SK-N-SH (cell line): ENCODE results near the gene RASSF8. TPM values are rescaled to one million over a fixed set of nuclear protein-coding genes. Genes with fewer than 3 reads are reported as not detected.

Source experiments
- CTCF ChIA-PET: fragments of 300-600, 350-600 bp; formaldehyde crosslinking; extraction: SDS; loops from one replicate; lab custom pipeline; 2021; lab: Yijun Ruan, JAX
- POLR2A ChIA-PET: fragments of 350-600 bp; sonication (Branson Sonifier 250); formaldehyde crosslinking; extraction: SDS; loops from one replicate; lab custom pipeline; 2020; ENCODE audit warnings: antibody characterized with exemption, inconsistent platforms; lab: Yijun Ruan, JAX
- DNase-seq: peaks from one replicate; pipeline ENCODE4 v3.0.0; 2012
- H2AFZ ChIP-seq: fragments of 200-600 bp; sonication (generic); 2 replicates; pipeline ENCODE4 v1.8.1; 2016; ENCODE audit warnings: antibody characterized with exemption, mild to moderate bottlenecking, low read depth
- H3F3A ChIP-seq: fragments of 200-600 bp; sonication (generic); replicated peaks from 2 replicates; pipeline ENCODE3; 2016; ENCODE audit warnings: antibody characterized with exemption, mild to moderate bottlenecking; ENCODE audit not compliant: insufficient read depth
- H3K27ac ChIP-seq, 2 experiments: fragments of 200-500 bp in 1 of 2; fragments of 200-600 bp in 1 of 2; sonication (Bioruptor generic) in 1 of 2; sonication (generic), shearing (Covaris generic) in 1 of 2; 2 replicates each; pipeline versions ENCODE4 v1.5.1 to v1.6.1; 2014 to 2016; ENCODE audit warnings: low read depth in 2 of 2, inconsistent platforms in 1 of 2, low read length in 1 of 2, mild to moderate bottlenecking in 1 of 2, mixed read lengths in 1 of 2
- H3K27me3 ChIP-seq: fragments of 200-600 bp; sonication (generic), shearing (Covaris generic); 2 replicates; pipeline ENCODE4 v1.6.1; 2016; ENCODE audit warnings: mixed run types; ENCODE audit not compliant: insufficient read depth
- H3K36me3 ChIP-seq, 2 experiments: fragments of 200-500 bp in 1 of 2; fragments of 200-600 bp in 1 of 2; sonication (Bioruptor generic) in 1 of 2; sonication (generic) in 1 of 2; replicated peaks in 1 of 2; 2 replicates each; pipeline versions ENCODE3 to v1.5.1; 2014 to 2016; ENCODE audit warnings: low read length in 1 of 2, mild to moderate bottlenecking in 1 of 2; ENCODE audit not compliant: insufficient read depth in 2 of 2, control insufficient read depth in 1 of 2
- H3K4me1 ChIP-seq, 2 experiments: fragments of 200-500 bp in 1 of 2; fragments of 200-600 bp in 1 of 2; sonication (Bioruptor generic) in 1 of 2; sonication (generic), shearing (Covaris generic) in 1 of 2; 2 replicates each; pipeline versions ENCODE4 v1.5.1 to v1.6.1; 2014 to 2016; ENCODE audit warnings: low read depth in 1 of 2, low read length in 1 of 2, mixed run types in 1 of 2; ENCODE audit not compliant: insufficient read depth in 2 of 2, control insufficient read depth in 1 of 2
- H3K4me2 ChIP-seq: fragments of 200-600 bp; sonication (generic), shearing (Covaris generic); 2 replicates; pipeline ENCODE4 v1.6.1; 2017; ENCODE audit warnings: mixed run types
- H3K4me3 ChIP-seq, 2 experiments: fragments of 200-500 bp in 1 of 2; fragments of 200-600 bp in 1 of 2; sonication (Bioruptor generic) in 1 of 2; sonication (generic), shearing (Covaris generic) in 1 of 2; 2 replicates each; pipeline versions ENCODE4 v1.5.1 to v1.8.1; 2014 to 2016; ENCODE audit warnings: low read depth in 2 of 2, inconsistent platforms in 1 of 2, low read length in 1 of 2, mild to moderate bottlenecking in 1 of 2, mixed read lengths in 1 of 2, moderate library complexity in 1 of 2
- H3K79me2 ChIP-seq: fragments of 200-600 bp; sonication (generic); 2 replicates; pipeline ENCODE4 v1.8.1; 2017; ENCODE audit warnings: mild to moderate bottlenecking; ENCODE audit not compliant: insufficient read depth
- H3K9ac ChIP-seq: fragments of 200-600 bp; sonication (generic); 2 replicates; pipeline ENCODE4 v1.6.1; 2017; ENCODE audit warnings: mixed run types
- H3K9me2 ChIP-seq: fragments of 200-600 bp; sonication (generic); 2 replicates; pipeline ENCODE4 v1.6.1; 2017; ENCODE audit warnings: mixed run types
- H3K9me3 ChIP-seq: fragments of 200-600 bp; sonication (generic); 2 replicates; pipeline ENCODE4 v1.6.1; 2017; ENCODE audit warnings: mixed run types, mild to moderate bottlenecking, moderate library complexity
- H4K20me1 ChIP-seq: fragments of 200-600 bp; sonication (generic); 2 replicates; pipeline ENCODE4 v1.6.1; 2017; ENCODE audit warnings: mild to moderate bottlenecking, mixed run types; ENCODE audit not compliant: insufficient read depth
- CHD2 ChIP-seq: fragments of 150-350 bp; IDR thresholded peaks from 2 replicates; pipeline ENCODE4 v1.6.1; 2018; ENCODE audit warnings: low read length; ENCODE audit not compliant: partially characterized antibody
- CTCF ChIP-seq: fragments of 200-600 bp; sonication (generic); IDR thresholded peaks from 2 replicates; pipeline ENCODE4 v1.6.1; 2017; ENCODE audit warnings: antibody characterized with exemption, mild to moderate bottlenecking, moderate library complexity
- EP300 ChIP-seq, 2 experiments: IDR thresholded peaks; 2 replicates each; pipeline versions ENCODE4 v1.4.0 to v1.6.1; 2012; ENCODE audit warnings: borderline replicate concordance in 1 of 2, low read depth in 1 of 2, low read length in 1 of 2
- EZH2phosphoT487 ChIP-seq: fragments of 200-600 bp; sonication (generic); IDR thresholded peaks from 2 replicates; pipeline ENCODE4 v1.6.1; 2017; ENCODE audit warnings: low read depth, mixed run types, mild to moderate bottlenecking, antibody characterized with exemption, moderate library complexity, borderline replicate concordance
- FOSL2 ChIP-seq: IDR thresholded peaks from 2 replicates; pipeline ENCODE4 v1.4.0; 2012; ENCODE audit warnings: low read depth, mild to moderate bottlenecking, moderate library complexity, borderline replicate concordance
- GATA2 ChIP-seq: sonication (generic); formaldehyde crosslinking; IDR thresholded peaks from 2 replicates; pipeline ENCODE4 v1.5.0; 2020; ENCODE audit warnings: mild to moderate bottlenecking, missing genetic modification reagents
- JUND ChIP-seq: IDR thresholded peaks from 2 replicates; pipeline ENCODE4 v1.4.0; 2012
- MAX ChIP-seq: IDR thresholded peaks from 2 replicates; pipeline ENCODE4 v1.4.0; 2012; ENCODE audit warnings: low read depth
- MEF2A ChIP-seq: IDR thresholded peaks from 2 replicates; pipeline ENCODE4 v1.4.0; 2012; ENCODE audit warnings: low read depth, borderline replicate concordance
- MXI1 ChIP-seq: IDR thresholded peaks from 2 replicates; pipeline ENCODE4 v1.6.1; 2012; ENCODE audit warnings: mild to moderate bottlenecking, low read depth, low read length, improper control_type of control experiment
- NFIC ChIP-seq: IDR thresholded peaks from 2 replicates; pipeline ENCODE4 v1.4.0; 2012; ENCODE audit warnings: borderline replicate concordance
- PBX3 ChIP-seq: IDR thresholded peaks from 2 replicates; pipeline ENCODE4; 2012
- POLR2AphosphoS5 ChIP-seq: IDR thresholded peaks from 2 replicates; pipeline ENCODE4 v1.6.1; 2012; ENCODE audit warnings: low read depth, low read length
- RAD21 ChIP-seq: IDR thresholded peaks from 2 replicates; pipeline ENCODE4 v1.6.1; 2012; ENCODE audit warnings: mild to moderate bottlenecking, low read length
- RXRA ChIP-seq: IDR thresholded peaks from 2 replicates; pipeline ENCODE4 v1.4.0; 2012; ENCODE audit warnings: low read depth, mild to moderate bottlenecking, borderline replicate concordance
- SIN3A ChIP-seq: IDR thresholded peaks from 2 replicates; pipeline ENCODE4 v1.6.1; 2012; ENCODE audit warnings: low read depth, mild to moderate bottlenecking, low read length, moderate library complexity, borderline replicate concordance
- TAF1 ChIP-seq: IDR thresholded peaks from 2 replicates; pipeline ENCODE4 v1.6.1; 2012; ENCODE audit warnings: low read depth, mild to moderate bottlenecking, low read length, moderate library complexity, borderline replicate concordance
- TCF12 ChIP-seq: IDR thresholded peaks from 2 replicates; pipeline ENCODE4 v1.4.0; 2012
- TEAD4 ChIP-seq: IDR thresholded peaks from 2 replicates; pipeline ENCODE4 v1.4.0; 2012; ENCODE audit warnings: mild to moderate bottlenecking, borderline replicate concordance; ENCODE audit not compliant: insufficient read depth
- USF2 ChIP-seq: fragments of 150-350 bp; IDR thresholded peaks from 2 replicates; pipeline ENCODE4 v1.6.1; 2017; ENCODE audit warnings: antibody characterized with exemption, low read length, low read depth, borderline replicate concordance
- WGBS: methylation state at CpG from one replicate; pipeline ENCODE4 v1.1.6; 2017; ENCODE audit warnings: low lambda C conversion rate; 5-methylcytosine and 5-hydroxymethylcytosine counted together
- polyA plus RNA-seq, 3 experiments: library from polyadenylated mRNA; depleted of rRNA; stranded (reverse); fragments of >200 nt; gene quantifications; 2 replicates each; pipeline ENCODE4 v1.2.3, GENCODE V29; 2012

RASSF8 gene
- polyA plus RNA-seq, 1 of the 3 experiments (the other 2 are of a cell fraction): 15.3 TPM

- CTCF ChIA-PET: interaction anchor here (0.6 to 2.0 kb wide), 2 partner anchors 560 to 904 kb away, joined by 3 to 7 read pairs; no protein-coding TSS in a partner anchor
- H3K9me3 ChIP-seq: no peaks in the 10 kb centered on the region
- POLR2A ChIA-PET: no interaction called here
- no peak overlapping the region for H3K4me3 ChIP-seq
- peaks cover 10 to 54% of the 10 kb centered on the region in 2 experiments for H3K4me1 ChIP-seq
- TF ChIP-seq JUND (no peak), RAD21 (no peak), TEAD4 (no peak), MEF2A (no peak), EZH2phosphoT487 (no peak), USF2 (no peak), NFIC (no peak), GATA2 (no peak), CHD2 (no peak), TAF1 (no peak)
- no peak for DNase-seq
- peak overlapping the region; percentile 76 to 97; a peak in 3 of 4 replicates for H3K27ac ChIP-seq
- peaks cover 98% of the 10 kb centered on the region for H3K79me2 ChIP-seq
- H3K9me2 ChIP-seq: no peaks in the 10 kb centered on the region
- H3K27me3 ChIP-seq: no peaks in the 10 kb centered on the region
- no peak overlapping the region for H2AFZ ChIP-seq
- H3F3A ChIP-seq: peaks cover 66% of the 10 kb centered on the region
- H3K9ac ChIP-seq: peak overlapping the region; percentile 61
- 92% methylated on average over 1 of the region's 1 CpG for WGBS
- peak overlapping the region; percentile 37; the same call in 1 of the 2 replicates for H3K4me2 ChIP-seq
- H4K20me1 ChIP-seq: peaks cover 26% of the 10 kb centered on the region; the same call in 1 of the 2 replicates
- no peaks in the 10 kb centered on the region for H3K36me3 ChIP-seq
These were observed 38.2 kb downstream of the RASSF8 start for GRCh38 chr12:25996677-25997076.

- Histone ChIP-seq H3K9me3 (no peaks in the 10 kb centered on the region), H3K4me2 (peak overlapping the region; percentile 53), H3K27me3 (no peaks in the 10 kb centered on the region), H3K36me3 (no peaks in the 10 kb centered on the region), H4K20me1 (peaks cover 24% of the 10 kb centered on the region; the same call in 1 of the 2 replicates), H2AFZ (no peak overlapping the region), H3K27ac (peak overlapping the region; percentile 76 to 97; a peak in 3 of 4 replicates), H3K79me2 (peaks cover 98% of the 10 kb centered on the region), H3K4me1 (peaks cover 10 to 54% of the 10 kb centered on the region in 2 experiments), H3F3A (peaks cover 65% of the 10 kb centered on the region), H3K9ac (peak overlapping the region; percentile 61), H3K4me3 (no peak overlapping the region; a peak in 1 of 4 replicates), H3K9me2 (no peaks in the 10 kb centered on the region)
- ChIA-PET POLR2A (no interaction called here), CTCF (interaction anchor here (1.0 to 2.0 kb wide), 3 partner anchors 10 to 609 kb away, joined by 3 to 7 read pairs (median 3); no protein-coding TSS in a partner anchor)
- DNase-seq: no peak
- WGBS: 29% methylated on average over 6 of the region's 6 CpGs
- TF ChIP-seq PBX3 (peak; percentile 64), SIN3A (no peak), MAX (no peak), EZH2phosphoT487 (no peak), CTCF (no peak), TAF1 (no peak), JUND (peak; percentile 96), FOSL2 (peak; percentile 89), MXI1 (no peak), EP300 (IDR thresholded peaks at IDR 0.05; ENCODE audit: borderline replicate concordance in 1 of 2, low read depth in 1 of 2, low read length in 1 of 2) (peak; percentile 11 to 80; a peak in 2 of 4 replicates), MEF2A (peak; percentile 97), TCF12 (peak; percentile 91), POLR2AphosphoS5 (peak; percentile 75; the same call in 1 of the 2 replicates), NFIC (peak; percentile 91), RXRA (peak; percentile 38; the same call in 1 of the 2 replicates), TEAD4 (peak; percentile 92)
These were observed 38.9 kb downstream of the RASSF8 start for GRCh38 chr12:25997201-25997963.
